HG02840 (cell line): Measurements from ENCODE around the gene RAE1.

Source experiments
- ATAC-seq: cut with Tn5 transposase; IDR thresholded peaks from one replicate; pipeline ENCODE4 v1.9.1; 2021; ENCODE audit warnings: mild to moderate bottlenecking, moderate library complexity, moderate number of reproducible peaks; ENCODE audit not compliant: unreplicated experiment, low FRiP score

RAE1 gene

GRCh38 chr20:57369596-57369995 lies 18.5 kb downstream of the RAE1 start:
- ATAC-seq = no peak

GRCh38 chr20:57370316-57370715 lies 19.3 kb downstream of the RAE1 start:
- ATAC-seq = no peak

- no peak for ATAC-seq
Measured at GRCh38 chr20:57371363-57371762, 20.3 kb downstream of the RAE1 start.

- ATAC-seq = no peak
Measured at GRCh38 chr20:57372157-57372556, 21.1 kb downstream of the RAE1 start.

- ATAC-seq = no peak
Measured at GRCh38 chr20:57372581-57373350, 21.7 kb downstream of the RAE1 start.

- no peak for ATAC-seq
Measured at GRCh38 chr20:57374343-57374930, 23.4 kb downstream of the RAE1 start.

- ATAC-seq = no peak
Measured at GRCh38 chr20:57374931-57375651, 24.0 kb downstream of the RAE1 start.

GRCh38 chr20:57375652-57376230 lies 24.7 kb downstream of the RAE1 start:
- ATAC-seq = no peak

- ATAC-seq = no peak
Measured at GRCh38 chr20:57377350-57377749, 26.3 kb downstream of the RAE1 start.

- no peak for ATAC-seq
Measured at GRCh38 chr20:57378107-57378506, 27.1 kb downstream of the RAE1 start.

GRCh38 chr20:57378646-57379262 lies 27.7 kb downstream of the RAE1 start:
- no peak for ATAC-seq

GRCh38 chr20:57379263-57379647 lies 28.2 kb downstream of the RAE1 start:
- ATAC-seq = no peak

- no peak for ATAC-seq
Measured at GRCh38 chr20:57380081-57380750, 29.2 kb downstream of the RAE1 start.

- ATAC-seq = no peak
Measured at GRCh38 chr20:57381596-57382503, 30.8 kb downstream of the RAE1 start.

- no peak for ATAC-seq
Measured at GRCh38 chr20:57382516-57382915, 31.5 kb downstream of the RAE1 start.

GRCh38 chr20:57383447-57384347 lies 32.6 kb downstream of the RAE1 start:
- ATAC-seq = no peak

- no peak for ATAC-seq
Measured at GRCh38 chr20:57384486-57384885, 33.4 kb downstream of the RAE1 start.
